ENCODE results near the gene CRYZL1.
"Not testable (repeated sequence)": the region's sequence is repeated elsewhere in the genome, so short reads cannot be mapped to it uniquely, and the experiment has no call there.

Gene CRYZL1

GRCh38 chr21:33641352-33642026 is at the start of gene CRYZL1:
TSS of gene CRYZL1 (minus strand) at chr21:33641741. CDS start at chr21:33631551, 10,190 bp downstream.
- peak; percentile 99 for DNase-seq

GRCh38 chr21:33690874-33691273 is 49.3 kb upstream of the CRYZL1 start:
- DNase-seq = no peak

DNA sequence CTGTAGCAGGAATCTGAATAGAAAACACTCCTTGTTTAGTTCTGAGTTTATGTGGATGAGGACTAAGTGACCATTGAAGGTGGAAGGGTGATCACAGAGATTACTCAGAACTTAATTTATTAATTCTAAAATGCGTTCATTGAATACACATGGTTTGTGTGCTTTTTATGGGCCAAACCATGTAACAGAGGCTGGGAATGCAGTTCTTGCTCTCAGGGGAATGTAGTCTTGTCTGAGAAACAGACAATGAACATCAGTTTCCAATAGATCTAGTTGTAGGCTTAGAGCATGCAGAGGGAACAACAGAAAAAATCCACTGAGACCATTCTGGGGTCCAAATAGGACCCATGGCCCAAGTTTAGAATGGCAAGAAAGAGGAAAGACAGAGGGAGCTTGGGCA is 46.8 kb upstream of the CRYZL1 start:
- DNase-seq = no peak

DNA sequence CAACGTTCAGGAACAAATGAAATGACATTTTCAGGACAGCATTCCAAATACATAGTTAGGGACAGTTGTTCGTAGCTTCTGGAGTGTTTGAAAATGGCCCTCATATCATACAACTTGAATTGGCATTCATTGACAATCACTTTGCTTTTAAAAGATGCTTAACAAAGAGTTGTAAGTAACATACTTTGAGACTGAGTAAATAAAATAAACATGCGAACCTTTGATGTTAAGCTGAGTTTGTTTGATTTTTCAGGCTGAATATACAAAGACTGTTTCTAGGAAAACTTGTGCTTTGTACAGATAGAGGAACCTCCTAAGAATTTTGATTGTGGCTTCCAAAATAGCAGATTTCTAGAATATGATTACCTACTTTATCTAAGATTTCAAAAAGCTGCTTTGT is 46.1 kb upstream of the CRYZL1 start:
- no peak for DNase-seq

GRCh38 chr21:33686386-33686785 is 44.8 kb upstream of the CRYZL1 start:
- DNase-seq = no peak

- no peak for DNase-seq
These were observed 44.2 kb upstream of the CRYZL1 start for GRCh38 chr21:33685613-33686197.

DNA sequence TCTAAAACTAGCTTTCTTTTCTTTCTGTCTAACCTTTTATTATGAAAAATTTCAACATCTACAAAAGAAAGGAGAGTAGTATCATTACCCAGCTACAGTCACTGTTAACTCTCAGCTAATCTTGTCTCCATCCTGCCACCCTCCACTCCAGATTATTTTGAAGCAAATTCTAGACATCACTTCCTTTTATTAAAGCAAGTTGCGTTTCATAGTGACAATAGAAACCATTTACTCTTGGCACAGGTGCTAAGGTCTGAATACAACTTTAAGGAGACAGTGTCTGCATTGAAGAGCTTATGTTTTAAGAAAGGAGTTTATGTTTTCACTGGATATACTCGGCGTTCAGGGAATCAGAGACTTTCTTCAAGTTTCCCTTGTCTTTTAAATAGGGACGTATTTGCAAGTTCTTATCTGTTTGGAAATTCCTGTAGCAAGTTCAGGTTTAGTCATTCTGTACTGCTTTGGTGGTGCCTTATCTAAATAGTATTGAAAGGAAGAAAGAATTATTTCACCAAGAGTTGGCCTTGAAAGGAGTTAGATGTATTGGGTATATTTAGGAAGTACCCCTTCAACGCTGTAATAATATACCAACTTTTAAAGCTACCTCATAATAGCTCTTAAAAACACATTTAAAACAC is 43.5 kb upstream of the CRYZL1 start:
- no peak for DNase-seq

DNA sequence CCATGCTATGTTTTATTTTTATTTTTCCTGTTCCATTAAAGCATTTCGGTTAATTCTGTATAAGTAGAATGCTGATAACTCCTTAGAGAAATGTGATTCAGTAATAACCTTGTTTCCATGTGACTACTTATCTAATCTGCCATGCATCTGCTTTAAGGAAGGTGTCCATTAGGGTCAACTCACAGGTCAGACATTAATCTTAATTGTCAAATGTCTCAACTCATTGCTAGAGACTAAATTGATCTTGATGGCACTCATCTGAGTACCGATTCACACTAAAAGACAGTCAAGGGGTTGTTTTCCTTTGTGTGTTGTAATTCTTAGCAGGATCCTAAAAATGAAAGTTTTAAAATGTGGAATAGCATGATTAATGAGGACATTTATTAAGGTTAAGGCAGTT is 42.5 kb upstream of the CRYZL1 start:
- DNase-seq = no peak

- no peak for DNase-seq
These were observed 41.6 kb upstream of the CRYZL1 start for GRCh38 chr21:33682992-33683627.

- DNase-seq = no peak
These were observed 39.3 kb upstream of the CRYZL1 start for GRCh38 chr21:33680870-33681269.

DNA sequence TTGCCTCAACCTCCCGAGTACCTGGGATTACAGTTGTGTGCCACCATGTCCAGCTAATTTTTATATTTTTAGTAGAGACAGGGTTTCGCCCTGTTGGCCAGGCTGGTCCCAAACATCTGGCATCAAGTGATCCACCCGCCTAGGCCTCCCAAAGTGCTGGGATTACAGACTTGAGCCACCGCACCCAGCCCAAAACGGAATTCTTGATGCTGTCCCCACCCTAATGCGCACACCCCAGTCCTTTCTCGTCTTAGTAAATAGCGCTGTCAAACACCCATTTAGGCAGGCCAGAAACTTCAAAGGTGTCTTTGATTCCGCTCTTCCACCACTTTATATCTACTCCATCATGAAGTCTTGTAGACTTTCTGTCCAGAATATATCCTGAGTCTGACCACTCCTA is 35.9 kb upstream of the CRYZL1 start:
- no peak for DNase-seq

DNA sequence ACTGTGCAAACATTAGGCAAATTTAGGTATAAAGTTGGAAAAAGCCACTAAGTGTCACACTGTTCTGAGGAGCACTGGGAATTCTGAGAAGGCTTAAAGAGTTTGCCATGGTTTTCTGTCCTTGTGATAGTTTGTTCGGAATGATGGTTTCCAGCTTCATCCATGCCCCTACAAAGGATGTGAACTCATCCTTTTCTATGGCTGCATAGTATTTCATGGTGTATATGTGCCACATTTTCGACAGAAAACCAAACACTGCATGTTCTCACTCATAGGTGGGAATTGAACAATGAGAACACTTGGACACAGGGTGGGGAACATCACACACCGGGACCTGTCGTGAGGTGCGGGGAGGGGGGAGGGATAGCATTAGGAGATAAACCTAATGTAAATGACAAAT is 35.1 kb upstream of the CRYZL1 start:
- not testable (repeated sequence) for DNase-seq

DNA sequence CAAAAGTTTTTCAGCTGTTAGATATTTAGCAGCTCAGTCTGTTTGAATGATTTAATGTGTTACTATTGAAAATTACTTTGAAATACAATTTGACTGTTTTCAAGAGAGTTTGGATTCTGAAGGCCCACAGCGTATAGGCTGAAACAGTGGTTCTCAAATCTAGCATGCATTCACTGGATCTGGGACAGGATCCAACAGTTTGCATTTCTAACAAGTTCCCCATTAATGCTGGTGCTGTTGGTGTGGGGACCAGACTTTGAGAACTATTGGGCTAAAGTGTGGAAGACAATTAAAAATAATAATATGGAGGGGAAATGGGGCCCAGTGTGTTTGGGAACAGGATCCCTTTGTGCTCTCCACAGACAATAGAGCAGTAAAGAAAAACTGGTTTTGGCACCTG is 32.7 kb upstream of the CRYZL1 start:
- no peak for DNase-seq

DNA sequence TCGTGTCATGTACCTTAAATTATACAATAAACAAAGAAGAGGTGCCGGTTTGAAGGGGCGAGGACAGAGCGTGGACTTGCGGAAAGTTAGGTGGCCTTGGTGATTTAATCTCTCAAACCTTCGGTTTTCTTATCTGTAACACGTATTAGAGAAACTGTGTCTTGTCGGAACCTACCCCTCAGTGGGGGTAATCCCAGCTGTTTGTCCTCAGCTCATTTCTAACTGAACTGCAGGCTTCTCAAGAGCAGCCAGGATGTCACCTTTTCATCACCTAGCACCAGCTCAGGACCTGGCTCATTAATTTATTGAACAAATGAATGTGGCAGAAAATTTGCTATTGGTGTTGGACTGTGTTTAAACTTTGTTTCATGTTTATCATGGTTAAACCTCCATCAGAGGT is 31.9 kb upstream of the CRYZL1 start:
- DNase-seq = no peak

GRCh38 chr21:33670076-33670978 is 28.8 kb upstream of the CRYZL1 start:
- no peak for DNase-seq

- no peak for DNase-seq
These were observed 27.1 kb upstream of the CRYZL1 start for GRCh38 chr21:33668620-33669019.

DNA sequence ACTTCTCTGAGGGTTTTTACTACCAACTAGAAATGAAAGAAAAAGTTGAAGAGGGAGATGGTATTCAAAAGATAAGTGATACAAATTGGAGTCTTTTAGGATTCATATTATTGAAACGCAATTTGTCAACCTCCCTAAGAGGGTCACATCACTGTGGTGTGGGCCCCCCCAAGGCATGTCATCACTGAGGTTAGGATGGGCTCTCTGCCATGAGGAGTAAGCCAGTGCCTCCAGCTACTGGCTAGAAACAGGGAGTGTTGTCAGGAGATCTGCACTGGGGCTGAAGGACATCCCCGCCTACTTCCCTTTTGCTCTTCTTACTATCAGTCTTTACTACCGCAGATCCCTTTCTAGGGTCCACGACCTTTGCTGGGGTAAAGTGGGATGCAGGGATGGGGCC is 26.6 kb upstream of the CRYZL1 start:
- DNase-seq = no peak

DNA sequence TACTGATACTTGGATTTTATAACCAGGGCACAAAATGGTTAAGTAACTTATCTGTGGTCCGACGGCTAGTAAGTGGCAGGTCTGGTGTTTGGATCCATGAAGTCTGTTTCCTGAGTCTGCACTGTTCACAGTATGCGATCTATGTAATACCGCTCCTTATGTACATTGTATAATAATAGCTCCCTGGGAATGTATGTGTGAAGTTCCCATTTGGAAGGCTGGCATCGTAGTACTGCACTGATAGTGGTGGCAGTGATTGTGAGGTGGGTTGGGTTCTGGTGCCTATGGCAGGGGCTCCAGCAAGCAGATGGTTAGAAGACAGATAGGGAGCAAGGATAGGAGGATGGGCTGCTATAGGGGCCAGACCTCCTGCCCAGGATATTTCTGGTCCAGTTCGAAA is 26.1 kb upstream of the CRYZL1 start:
- DNase-seq = no peak

DNA sequence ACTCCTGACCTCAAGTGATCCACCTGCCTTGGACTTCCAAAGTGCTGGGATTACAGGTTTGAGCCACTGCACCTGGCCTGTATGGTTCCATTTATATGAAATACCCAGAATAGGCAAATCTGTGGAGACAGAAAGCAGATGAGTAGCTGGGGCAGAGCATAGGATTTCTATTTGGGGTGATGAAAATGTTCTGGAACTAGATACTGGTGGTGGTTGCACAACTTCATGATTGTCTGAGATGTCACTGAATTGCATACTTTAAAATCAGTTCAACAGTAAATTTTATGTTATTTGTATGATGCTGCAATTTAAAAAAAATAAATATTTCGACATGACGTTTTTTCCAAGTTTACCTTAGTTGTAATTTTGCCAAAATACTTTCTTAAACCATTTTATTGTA is 24.6 kb upstream of the CRYZL1 start:
- no peak for DNase-seq

DNA sequence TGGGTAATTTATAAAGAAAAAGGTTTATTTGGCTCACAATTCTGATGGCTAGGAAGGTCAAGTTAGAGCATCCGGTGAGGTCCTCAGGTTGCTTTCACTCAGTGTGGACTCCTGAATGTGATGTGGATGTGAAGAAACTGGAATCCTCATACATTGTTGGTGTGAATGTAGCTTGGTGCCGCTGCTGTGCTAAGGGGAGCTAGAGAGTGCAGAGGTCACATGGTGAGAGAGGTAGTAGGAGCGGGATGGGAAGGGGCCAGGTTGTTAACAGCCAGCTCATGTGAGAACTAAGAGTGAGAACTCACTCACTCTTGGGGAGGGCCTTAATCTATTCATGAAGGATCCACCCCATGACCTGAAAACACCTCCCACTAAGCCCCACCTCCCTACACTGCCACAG is 22.6 kb upstream of the CRYZL1 start:
- DNase-seq = no peak

DNA sequence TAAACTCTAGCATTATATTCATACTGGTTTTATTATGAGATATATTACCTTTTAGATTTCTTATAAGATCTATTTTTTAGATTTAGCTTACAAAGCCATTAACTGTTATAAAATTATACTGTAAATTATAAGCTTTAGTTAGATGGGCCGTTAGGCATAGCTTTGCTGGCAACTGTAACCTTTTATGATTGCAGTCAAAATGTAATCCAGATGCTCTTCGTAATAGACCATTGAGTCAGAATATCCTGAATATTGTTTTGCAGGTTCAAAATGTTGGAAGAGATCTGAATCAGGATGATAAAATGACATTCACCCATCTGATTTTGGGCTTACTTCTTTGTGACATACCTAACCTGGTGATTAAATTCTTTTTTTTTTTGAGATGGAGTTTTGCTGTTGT is 21.7 kb upstream of the CRYZL1 start:
- no peak for DNase-seq

GRCh38 chr21:33662046-33662445 is 20.5 kb upstream of the CRYZL1 start:
- DNase-seq = no peak

- no peak for DNase-seq
These were observed 19.6 kb upstream of the CRYZL1 start for GRCh38 chr21:33661146-33661545.

Data from GF-D8 (cell line).